H9 (cell line): ENCODE data around the gene CRABP2. TPM values are rescaled to one million over a fixed set of nuclear protein-coding genes. Genes with fewer than 3 reads are reported as not detected.

Experiments used
- DNase-seq: peaks from one replicate; pipeline ENCODE4 v3.0.0-alpha.2; 2017
- H2AFZ ChIP-seq: one replicate; pipeline ENCODE4 v1.6.1; 2013; ENCODE audit warnings: mild to moderate bottlenecking, low read length, control low read depth, moderate library complexity
- H2AK5ac ChIP-seq: 2 replicates; pipeline ENCODE4 v1.6.1; 2013; ENCODE audit warnings: low read length, control low read depth, mixed read lengths; ENCODE audit not compliant: insufficient read length
- H2BK120ac ChIP-seq: one replicate; pipeline ENCODE4 v1.6.1; 2013; ENCODE audit warnings: low read depth, mild to moderate bottlenecking, low read length, control low read depth, inconsistent platforms; ENCODE audit not compliant: poor library complexity, severe bottlenecking
- H2BK12ac ChIP-seq: 2 replicates; pipeline ENCODE4 v1.6.1; 2013; ENCODE audit warnings: low read length, control low read depth, mixed read lengths, low read depth; ENCODE audit not compliant: insufficient read length
- H2BK15ac ChIP-seq: 2 replicates; pipeline ENCODE4 v1.6.1; 2013; ENCODE audit warnings: low read depth, low read length, control low read depth
- H2BK20ac ChIP-seq: one replicate; pipeline ENCODE4 v1.6.1; 2013; ENCODE audit warnings: low read depth, mild to moderate bottlenecking, low read length, control low read depth, inconsistent platforms; ENCODE audit not compliant: poor library complexity, severe bottlenecking
- H2BK5ac ChIP-seq: 2 replicates; pipeline ENCODE4 v1.6.1; 2013; ENCODE audit warnings: low read length, control low read depth, mixed read lengths; ENCODE audit not compliant: insufficient read length
- H3K14ac ChIP-seq: 2 replicates; pipeline ENCODE4 v1.6.1; 2013; ENCODE audit warnings: low read length, control low read depth; ENCODE audit not compliant: insufficient read depth
- H3K18ac ChIP-seq: 2 replicates; pipeline ENCODE4 v1.6.1; 2013; ENCODE audit warnings: low read depth, mild to moderate bottlenecking, mixed read lengths, low read length, control low read depth; ENCODE audit not compliant: insufficient read length
- H3K23ac ChIP-seq: 2 replicates; pipeline ENCODE4 v1.6.1; 2013; ENCODE audit warnings: low read length, control low read depth, mixed read lengths, low read depth; ENCODE audit not compliant: insufficient read length
- H3K23me2 ChIP-seq: 2 replicates; pipeline ENCODE4 v1.6.1; 2013; ENCODE audit warnings: low read depth, mild to moderate bottlenecking, mixed read lengths, low read length, control low read depth; ENCODE audit not compliant: insufficient read length, poor library complexity, severe bottlenecking
- H3K27ac ChIP-seq: 2 replicates; pipeline ENCODE4 v1.5.1; 2013; ENCODE audit warnings: low read length, control low read depth, mixed read lengths, low read depth; ENCODE audit not compliant: insufficient read length
- H3K27me3 ChIP-seq: 2 replicates; pipeline ENCODE4 v1.6.1; 2013; ENCODE audit warnings: low read length, control low read depth, inconsistent platforms; ENCODE audit not compliant: insufficient read depth
- H3K4ac ChIP-seq: 2 replicates; pipeline ENCODE4 v1.6.1; 2013; ENCODE audit warnings: low read depth, mild to moderate bottlenecking, control low read depth, inconsistent platforms, low read length, moderate library complexity
- H3K4me1 ChIP-seq: 2 replicates; pipeline ENCODE4 v1.6.1; 2013; ENCODE audit warnings: low read length, control low read depth, inconsistent platforms; ENCODE audit not compliant: insufficient read depth
- H3K4me2 ChIP-seq: 2 replicates; pipeline ENCODE4 v1.6.1; 2013; ENCODE audit warnings: low read length, control low read depth, mixed read lengths; ENCODE audit not compliant: insufficient read length, insufficient read depth
- H3K56ac ChIP-seq: 2 replicates; pipeline ENCODE4 v1.6.1; 2013; ENCODE audit warnings: low read depth, mild to moderate bottlenecking, mixed read lengths, low read length, control low read depth; ENCODE audit not compliant: insufficient read length
- H3K79me1 ChIP-seq: 2 replicates; pipeline ENCODE4 v1.6.1; 2013; ENCODE audit warnings: low read depth, mild to moderate bottlenecking, moderate library complexity, low read length, control low read depth, inconsistent platforms; ENCODE audit not compliant: insufficient read depth, poor library complexity, severe bottlenecking
- H3K79me2 ChIP-seq: 2 replicates; pipeline ENCODE4 v1.6.1; 2013; ENCODE audit warnings: low read length, control low read depth, inconsistent platforms; ENCODE audit not compliant: insufficient read depth
- H3K9ac ChIP-seq: 2 replicates; pipeline ENCODE4 v1.6.1; 2013; ENCODE audit warnings: low read length, control low read depth, mixed read lengths; ENCODE audit not compliant: insufficient read length; ENCODE audit errors: extremely low read depth
- H3K9me3 ChIP-seq: one replicate; pipeline ENCODE4 v1.6.1; 2013; ENCODE audit warnings: low read depth, low read length, inconsistent platforms; ENCODE audit not compliant: control insufficient read depth
- H3T11ph ChIP-seq: one replicate; pipeline ENCODE4 v1.6.1; 2013; ENCODE audit warnings: mild to moderate bottlenecking, low read length, control low read depth, inconsistent platforms
- H4K20me1 ChIP-seq: one replicate; pipeline ENCODE4 v1.6.1; 2013; ENCODE audit not compliant: control insufficient read depth, insufficient read length, insufficient read depth
- H4K5ac ChIP-seq: 2 replicates; pipeline ENCODE4 v1.6.1; 2013; ENCODE audit warnings: low read depth, mild to moderate bottlenecking, mixed read lengths, low read length, control low read depth; ENCODE audit not compliant: insufficient read length
- H4K8ac ChIP-seq: replicated peaks from 2 replicates; pipeline ENCODE4 v1.6.1; 2013; ENCODE audit warnings: low read length, control low read depth, mixed read lengths, low read depth; ENCODE audit not compliant: insufficient read length
- H4K91ac ChIP-seq: 2 replicates; pipeline ENCODE4 v1.6.1; 2013; ENCODE audit warnings: low read depth, mild to moderate bottlenecking, moderate library complexity, mixed read lengths, low read length, control low read depth; ENCODE audit not compliant: insufficient read length
- H3K27ac Mint-ChIP-seq, 3 experiments: 2 replicates in 2 of 3; 3 replicates in 1 of 3; pipeline ENCODE4 v1.8.0; 2020 to 2021; ENCODE audit warnings: mixed read lengths in 3 of 3, mild to moderate bottlenecking in 1 of 3, moderate library complexity in 1 of 3
- H3K27me3 Mint-ChIP-seq: 2 replicates; pipeline ENCODE4 v1.8.0; 2021; ENCODE audit warnings: low read depth, mild to moderate bottlenecking, moderate library complexity, mixed read lengths
- H3K36me3 Mint-ChIP-seq, 3 experiments: 2 replicates in 2 of 3; 3 replicates in 1 of 3; pipeline ENCODE4 v1.8.0; 2020 to 2021; ENCODE audit warnings: low read depth in 3 of 3, mixed read lengths in 3 of 3; ENCODE audit not compliant: insufficient read depth in 1 of 3
- H3K4me1 Mint-ChIP-seq, 2 experiments: 2 replicates each; pipeline ENCODE4 v1.8.0; 2020; ENCODE audit warnings: mixed read lengths in 2 of 2
- H3K4me3 Mint-ChIP-seq, 2 experiments: 2 replicates in 1 of 2; 3 replicates in 1 of 2; pipeline ENCODE4 v1.8.0; 2020 to 2021; ENCODE audit warnings: mild to moderate bottlenecking in 2 of 2, mixed read lengths in 2 of 2, moderate library complexity in 1 of 2
- H3K9me3 Mint-ChIP-seq, 2 experiments: 2 replicates in 1 of 2; 3 replicates in 1 of 2; pipeline ENCODE4 v1.8.0; 2020; ENCODE audit warnings: mild to moderate bottlenecking in 2 of 2, mixed read lengths in 2 of 2, moderate library complexity in 1 of 2
- CTCF ChIP-seq: fragments of 200-600 bp; sonication (generic); conservative IDR thresholded peaks from 3 replicates; pipeline ENCODE4 v1.8.0; 2021; ENCODE audit warnings: antibody characterized with exemption, mild to moderate bottlenecking
- WGBS: extraction: QIAGEN DNeasy Blood & Tissue Kit; methylation state at CpG from one replicate; pipeline ENCODE4 v1.1.7; 2013; ENCODE audit warnings: missing lambda C conversion rate, low lambda C conversion rate, mixed read lengths; ENCODE audit not compliant: insufficient read length; ENCODE audit errors: extremely low coverage; 5-methylcytosine and 5-hydroxymethylcytosine counted together
- total RNA-seq: library from RNA; stranded (reverse); gene quantifications from 2 replicates; pipeline ENCODE4 v1.2.1, GENCODE V29; 2021

CRABP2 gene
- total RNA-seq, 1 experiment from 2014 or later = 184 TPM

DNA sequence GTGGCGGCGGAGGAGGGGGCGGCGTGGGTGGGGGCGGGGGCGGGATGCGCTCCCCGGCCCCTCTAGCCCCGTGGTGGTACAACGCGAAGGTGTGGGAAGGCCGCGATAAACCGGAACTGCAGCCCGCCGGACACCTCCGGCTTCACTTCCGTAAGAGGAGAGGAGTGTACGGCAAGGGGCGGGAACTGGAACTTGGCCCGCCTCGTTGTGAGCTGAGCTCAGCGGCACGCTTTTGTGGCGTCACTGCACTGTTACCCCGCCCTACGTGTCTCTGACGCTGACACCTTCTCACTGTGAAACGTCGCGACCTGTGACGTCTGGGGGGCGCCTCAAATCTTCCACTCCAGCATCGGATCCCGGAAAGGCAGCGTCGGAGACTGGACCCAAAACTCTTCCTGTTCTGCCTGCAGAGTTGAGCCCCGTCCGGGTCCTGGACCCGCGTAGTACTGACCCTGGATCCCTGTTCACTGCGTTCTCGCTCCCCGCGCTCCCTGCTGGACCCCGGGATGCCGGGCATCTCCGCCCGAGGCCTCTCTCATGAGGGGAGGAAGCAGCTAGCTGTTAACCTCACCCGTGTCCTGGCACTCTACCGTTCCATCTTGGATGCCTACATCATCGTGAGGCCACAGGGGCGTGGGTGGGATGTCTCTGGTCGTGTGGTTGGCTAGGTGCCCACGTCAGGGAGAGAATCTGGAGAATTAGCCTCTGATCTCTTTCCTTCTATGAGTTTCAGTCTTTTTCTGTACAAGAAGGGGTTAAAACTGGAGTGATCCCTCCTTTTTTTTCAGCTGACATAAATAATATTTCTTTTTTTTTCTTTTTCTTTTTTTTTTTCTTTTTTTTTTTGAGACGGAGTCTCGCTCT, 23.4 kb upstream of the CRABP2 start, which contains the start of gene ISG20L2:
Gene ISG20L2, minus strand, starts transcription at position 168 of the 864 bp plus-strand sequence. CDS start 1,114 bp downstream, outside the sequence.
- H3K27ac Mint-ChIP-seq = peak within 1 kb of the TSS; percentile 93 to 99 (median 98)
- H2BK15ac ChIP-seq = no peak within 1 kb of the TSS
- peak within 1 kb of the TSS; percentile 91 for H3K9ac ChIP-seq
- peak within 1 kb of the TSS; percentile 56 for H3K18ac ChIP-seq
- no peak within 1 kb of the TSS for H2BK12ac ChIP-seq
- no CpG with 5 or more reads among the region's 57 CpGs for WGBS
- no peaks in the 10 kb centered on the region for H3K23me2 ChIP-seq
- H3K4me2 ChIP-seq = peak within 1 kb of the TSS; percentile 97
- peak within 1 kb of the TSS; percentile 88 for H3K14ac ChIP-seq
- peak within 1 kb of the TSS; percentile 34 for H4K5ac ChIP-seq
- H4K20me1 ChIP-seq = peaks cover 3% of the 10 kb centered on the region
- no peak within 1 kb of the TSS for H3K23ac ChIP-seq
- H3K27me3 ChIP-seq = no peaks in the 10 kb centered on the region
- H4K91ac ChIP-seq = no peak within 1 kb of the TSS
- H3K27me3 Mint-ChIP-seq = no peaks in the 10 kb centered on the region; the same call in 1 of the 2 replicates
- no peak within 1 kb of the TSS for H2AK5ac ChIP-seq
- no peak within 1 kb of the TSS; a peak in 1 of 5 replicates for H3K4me3 Mint-ChIP-seq
- H3K56ac ChIP-seq = no peak within 1 kb of the TSS
- peaks cover 10 to 14% of the 10 kb centered on the region in 2 experiments for H3K4me1 Mint-ChIP-seq
- TF ChIP-seq CTCF = no peak
- H2BK5ac ChIP-seq = no peak within 1 kb of the TSS
- no peaks in the 10 kb centered on the region for H3K9me3 ChIP-seq
- peak; percentile 97 for DNase-seq
- no peak within 1 kb of the TSS for H3K4ac ChIP-seq
- H2AFZ ChIP-seq = no peak within 1 kb of the TSS
- no peak within 1 kb of the TSS for H2BK120ac ChIP-seq
- H4K8ac ChIP-seq = no peak within 1 kb of the TSS
- H3K9me3 Mint-ChIP-seq = no peaks in the 10 kb centered on the region
- H3K79me2 ChIP-seq = peaks cover 25% of the 10 kb centered on the region; the same call in 1 of the 2 replicates
- no peak within 1 kb of the TSS for H2BK20ac ChIP-seq
- H3K36me3 Mint-ChIP-seq = peaks cover 10 to 21% (median 15%) of the 10 kb centered on the region in 3 experiments; a peak in 6 of 7 replicates
- H3T11ph ChIP-seq = no peak within 1 kb of the TSS
- H3K27ac ChIP-seq = no peak within 1 kb of the TSS
- H3K4me1 ChIP-seq = peaks cover 5% of the 10 kb centered on the region
- H3K79me1 ChIP-seq = peaks cover 13% of the 10 kb centered on the region
